ENCODE results near the gene TIPIN. TPM values are rescaled to one million over a fixed set of nuclear protein-coding genes. Genes with fewer than 3 reads are reported as not detected.
A peak's percentile ranks its signal among the peaks of the same experiment; 100 is the strongest.

Gene TIPIN
- total and polyA plus RNA-seq, 11 donors, result 1.9 to 6.2 (median 3.8) TPM

DNA sequence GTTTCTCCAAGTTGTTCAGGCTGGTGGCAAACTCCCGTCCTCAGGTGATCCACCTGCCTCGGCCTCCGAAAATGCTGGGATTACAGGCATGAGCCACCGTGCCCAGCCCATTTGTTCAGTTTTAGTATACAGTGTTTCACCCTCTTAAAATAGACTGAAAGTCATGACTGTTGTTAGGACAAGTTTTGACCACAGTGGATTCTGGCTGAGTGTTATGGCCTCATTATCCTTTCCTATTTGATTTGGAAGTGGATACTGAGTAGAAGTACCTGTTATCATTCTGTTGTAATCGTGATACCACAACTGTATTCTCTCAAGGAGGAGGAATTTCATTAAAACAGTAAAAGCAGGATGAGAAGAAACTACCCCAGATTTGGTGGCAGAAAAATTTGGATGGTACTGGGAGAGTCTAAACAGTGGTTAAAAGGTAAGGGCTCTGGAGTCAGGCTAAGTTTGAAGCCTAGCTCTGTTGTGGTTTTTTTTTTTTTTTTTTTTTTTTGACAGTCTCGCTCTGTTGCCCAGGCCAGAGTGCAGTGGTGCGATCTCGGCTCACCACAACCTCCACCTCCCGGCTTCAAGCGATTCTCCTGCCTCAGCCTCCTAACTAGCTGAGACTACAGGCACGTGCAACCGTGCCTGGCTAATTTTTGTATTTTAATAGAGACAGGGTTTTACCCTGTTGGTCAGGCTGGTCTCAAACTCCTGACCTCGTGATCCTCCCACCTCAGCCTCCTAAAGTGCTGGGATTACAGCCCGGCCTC, 32.8 kb upstream of the TIPIN start:
- no peak for ATAC-seq

DNA sequence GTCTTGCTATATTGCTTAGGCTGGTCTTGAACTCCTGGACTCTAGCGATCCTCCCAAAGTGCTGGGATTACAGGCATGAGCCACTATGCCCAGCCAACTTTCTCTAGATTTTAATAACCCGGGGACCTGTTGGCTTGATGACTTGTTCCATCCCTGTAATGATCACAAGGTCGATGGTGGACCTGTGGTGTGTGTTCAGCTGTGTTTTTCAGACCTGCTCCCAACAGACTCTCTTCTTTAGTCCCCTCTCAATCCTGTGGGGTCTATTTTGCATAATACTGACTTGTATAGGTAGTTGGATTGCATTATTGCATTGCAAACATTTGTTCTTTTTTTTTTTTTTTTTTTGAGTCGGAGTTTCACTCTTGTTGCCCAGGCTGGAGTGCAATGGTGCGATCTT, 32.1 kb upstream of the TIPIN start:
- no peak for DNase-seq
- TF ChIP-seq POLR2A (IDR thresholded peaks at IDR 0.05) (no peak), CTCF (IDR thresholded peaks at IDR 0.05) (no peak)
- Histone ChIP-seq H3K4me1 (peaks cover 0 to 63% (median 20%) of the 10 kb centered on the region in 12 donors), H3K36me3 (no peaks in the 10 kb centered on the region), H3K4me3 (peak overlapping the region in 6 of 12 donors; percentile 81 to 91 (median 87)), H3K9me3 (no peaks in the 10 kb centered on the region), H3K27me3 (no peaks in the 10 kb centered on the region), H3K27ac (no peak overlapping the region)
- no peak for ATAC-seq
- WGBS, 4 donors, result 83 to 93% (median 89%) methylated on average over 5 of the region's 5 CpGs
- intact Hi-C loops (cut with DNase I), result loop anchor here in 1 of 10 donors (5.0 kb wide), 1 partner anchor 109 kb away; the partner anchor contains the start of gene SNAPC5

More for the DNA sequence above, 32.8 kb upstream of the TIPIN start:
- Histone ChIP-seq H3K4me1 (peaks cover 0 to 70% (median 20%) of the 10 kb centered on the region in 12 donors), H3K27me3 (no peaks in the 10 kb centered on the region), H3K4me3 (no peak overlapping the region), H3K9me3 (no peaks in the 10 kb centered on the region), H3K36me3 (no peaks in the 10 kb centered on the region), H3K27ac (no peak overlapping the region)
- 89 to 92% (median 91%) methylated on average over 14 of the region's 14 CpGs for WGBS, 4 donors
- no peak for TF ChIP-seq CTCF (IDR thresholded peaks at IDR 0.05)
- TF ChIP-seq POLR2A (IDR thresholded peaks at IDR 0.05), result no peak
- intact Hi-C loops (cut with DNase I), result loop anchor here in 1 of 10 donors (5.0 kb wide), 1 partner anchor 108 kb away; the partner anchor contains the start of gene SNAPC5
- DNase-seq, result no peak

DNA sequence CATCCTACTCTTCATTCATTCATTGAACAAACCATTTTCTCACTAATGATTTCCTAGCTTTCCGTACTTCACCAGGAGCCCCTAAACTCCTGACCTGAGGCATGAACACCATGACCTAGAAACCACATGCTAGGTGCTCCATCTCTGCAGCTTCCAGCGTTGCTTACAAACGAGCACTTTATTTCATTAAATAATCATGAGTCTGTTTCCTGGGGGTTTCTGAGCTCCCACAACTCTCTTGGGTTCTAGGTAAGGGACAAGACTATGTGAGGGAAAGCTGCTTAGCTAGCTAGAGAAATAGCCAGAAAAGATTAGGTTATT, 31.5 kb upstream of the TIPIN start:
- WGBS, 4 donors, result 21 to 26% (median 22%) methylated on average over 3 of the region's 3 CpGs
- H3K36me3 ChIP-seq, result no peaks in the 10 kb centered on the region
- peaks cover 0 to 57% (median 20%) of the 10 kb centered on the region in 12 donors for H3K4me1 ChIP-seq
- H3K27ac ChIP-seq, result peak overlapping the region in 9 of 12 donors; percentile 88 to 97 (median 92)
- peak in 1 of 12 donors; percentile 1 for TF ChIP-seq CTCF (IDR thresholded peaks at IDR 0.05)
- no peak for TF ChIP-seq POLR2A (IDR thresholded peaks at IDR 0.05)
- intact Hi-C loops (cut with DNase I), result loop anchor here in 1 of 10 donors (5.0 kb wide), 1 partner anchor 109 kb away; the partner anchor contains the start of gene SNAPC5
- DNase-seq (no peak), ATAC-seq (no peak)
- H3K9me3 ChIP-seq, result no peaks in the 10 kb centered on the region
- H3K4me3 ChIP-seq, result peak overlapping the region in 11 of 12 donors; percentile 79 to 92 (median 86)
- H3K27me3 ChIP-seq, result no peaks in the 10 kb centered on the region
